ENCODE results near the gene STX8. TPM values are rescaled to one million over a fixed set of nuclear protein-coding genes. Genes with fewer than 3 reads are reported as not detected.
A peak's percentile ranks its signal among the peaks of the same experiment; 100 is the strongest.

Gene STX8
- total and polyA plus RNA-seq, 7 donors, result 40.4 to 104 (median 72.6) TPM

DNA sequence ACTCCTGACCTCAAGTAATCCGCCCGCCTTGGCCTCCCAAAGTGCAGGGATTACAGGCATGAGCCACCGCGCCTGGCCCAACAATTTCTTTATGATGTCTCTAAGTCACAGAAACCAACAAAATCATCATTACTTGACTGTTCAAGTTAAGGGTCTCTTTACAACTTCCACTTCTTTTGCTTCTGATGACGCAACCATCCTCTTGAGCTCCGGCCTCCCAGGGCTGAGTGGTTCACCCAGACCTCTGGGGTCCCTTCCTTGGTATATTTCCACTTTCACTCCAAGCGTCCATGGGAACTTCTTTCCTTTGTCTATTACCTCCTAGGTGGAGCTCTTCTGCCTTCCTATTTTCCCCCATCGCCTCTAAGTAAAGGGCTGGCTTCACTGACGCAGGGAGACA, 300.6 kb downstream of the STX8 start:
- 96 to 97% methylated on average over 9 of the region's 9 CpGs for WGBS, 2 donors
- Histone ChIP-seq H3K27me3 (no peaks in the 10 kb centered on the region), H3K4me1 (peaks cover 0 to 13% (median 8%) of the 10 kb centered on the region in 4 donors), H3K36me3 (no peaks in the 10 kb centered on the region), H3K9me3 (no peaks in the 10 kb centered on the region), H3K4me3 (no peak overlapping the region), H3K27ac (no peak overlapping the region)
- no peak for DNase-seq
- TF ChIP-seq, protein P1, sequence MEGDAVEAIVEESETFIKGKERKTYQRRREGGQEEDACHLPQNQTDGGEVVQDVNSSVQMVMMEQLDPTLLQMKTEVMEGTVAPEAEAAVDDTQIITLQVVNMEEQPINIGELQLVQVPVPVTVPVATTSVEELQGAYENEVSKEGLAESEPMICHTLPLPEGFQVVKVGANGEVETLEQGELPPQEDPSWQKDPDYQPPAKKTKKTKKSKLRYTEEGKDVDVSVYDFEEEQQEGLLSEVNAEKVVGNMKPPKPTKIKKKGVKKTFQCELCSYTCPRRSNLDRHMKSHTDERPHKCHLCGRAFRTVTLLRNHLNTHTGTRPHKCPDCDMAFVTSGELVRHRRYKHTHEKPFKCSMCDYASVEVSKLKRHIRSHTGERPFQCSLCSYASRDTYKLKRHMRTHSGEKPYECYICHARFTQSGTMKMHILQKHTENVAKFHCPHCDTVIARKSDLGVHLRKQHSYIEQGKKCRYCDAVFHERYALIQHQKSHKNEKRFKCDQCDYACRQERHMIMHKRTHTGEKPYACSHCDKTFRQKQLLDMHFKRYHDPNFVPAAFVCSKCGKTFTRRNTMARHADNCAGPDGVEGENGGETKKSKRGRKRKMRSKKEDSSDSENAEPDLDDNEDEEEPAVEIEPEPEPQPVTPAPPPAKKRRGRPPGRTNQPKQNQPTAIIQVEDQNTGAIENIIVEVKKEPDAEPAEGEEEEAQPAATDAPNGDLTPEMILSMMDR (IDR thresholded peaks at IDR 0.05), result no peak
- TF ChIP-seq EP300 (IDR thresholded peaks at IDR 0.05), result no peak
- TF ChIP-seq POLR2AphosphoS5 (IDR thresholded peaks at IDR 0.05), result no peak
- TF ChIP-seq POLR2A (IDR thresholded peaks at IDR 0.05), result no peak
- intact Hi-C loops (cut with DNase I), result no loop called here

DNA sequence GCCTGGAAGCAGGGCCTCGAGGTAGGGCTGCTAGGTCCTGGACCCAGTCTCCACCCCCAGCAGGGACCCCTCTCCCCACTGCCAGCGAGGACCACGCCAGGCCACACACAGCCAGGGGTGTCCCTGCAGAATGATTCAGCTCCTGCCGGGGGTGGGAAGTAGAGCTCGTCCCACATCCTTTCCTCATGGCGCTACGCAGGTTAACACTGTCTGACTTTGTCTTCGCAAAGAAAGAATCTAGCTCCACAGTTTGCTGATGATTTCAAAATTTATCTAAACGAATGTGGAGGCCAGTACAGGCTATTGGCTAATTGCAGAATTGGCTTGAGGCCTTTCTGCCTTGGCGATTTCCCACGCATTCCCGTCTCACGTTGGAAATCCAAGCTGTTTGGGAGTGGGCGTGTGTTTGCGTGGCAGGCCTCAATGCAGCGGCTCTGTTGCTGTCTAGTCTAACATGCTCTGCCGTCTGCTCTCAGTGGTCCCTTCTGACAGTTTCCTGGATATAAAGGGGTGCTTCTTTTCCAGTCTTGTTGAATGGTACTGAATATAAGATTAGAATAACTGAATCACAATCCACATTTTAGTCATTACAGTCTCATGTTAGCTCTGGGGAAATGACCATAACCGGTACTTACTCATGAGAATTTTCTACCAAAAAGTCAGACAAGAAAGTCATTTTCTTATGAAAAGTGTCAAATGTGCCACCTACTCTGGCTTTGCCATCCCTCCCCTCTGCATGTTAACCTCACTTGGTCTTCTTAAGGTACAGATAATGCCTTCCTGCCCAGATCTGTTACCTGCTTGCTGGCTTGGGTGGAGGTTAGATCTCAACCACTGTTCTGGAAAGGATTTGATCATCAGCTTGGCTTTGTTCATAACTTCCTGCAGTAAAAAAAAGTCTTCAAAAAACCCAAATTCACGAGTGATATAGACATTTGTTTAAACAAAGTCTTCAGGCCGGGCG, 301.9 kb downstream of the STX8 start:
- peak; percentile 77 for DNase-seq
- Histone ChIP-seq H3K36me3 (no peaks in the 10 kb centered on the region), H3K27ac (peak overlapping the region; percentile 2 to 54 (median 30)), H3K27me3 (no peaks in the 10 kb centered on the region), H3K4me3 (peak overlapping the region in 1 of 4 donors; percentile 3), H3K9me3 (no peaks in the 10 kb centered on the region), H3K4me1 (peaks cover 0 to 13% (median 8%) of the 10 kb centered on the region in 4 donors)
- 73 to 82% methylated on average over 21 of the region's 21 CpGs for WGBS, 2 donors
- intact Hi-C loops (cut with DNase I), result no loop called here
- TF ChIP-seq, protein P1 (IDR thresholded peaks at IDR 0.05), result no peak
- TF ChIP-seq POLR2AphosphoS5 (IDR thresholded peaks at IDR 0.05) (no peak), EP300 (IDR thresholded peaks at IDR 0.05) (no peak), POLR2A (IDR thresholded peaks at IDR 0.05) (no peak)

DNA sequence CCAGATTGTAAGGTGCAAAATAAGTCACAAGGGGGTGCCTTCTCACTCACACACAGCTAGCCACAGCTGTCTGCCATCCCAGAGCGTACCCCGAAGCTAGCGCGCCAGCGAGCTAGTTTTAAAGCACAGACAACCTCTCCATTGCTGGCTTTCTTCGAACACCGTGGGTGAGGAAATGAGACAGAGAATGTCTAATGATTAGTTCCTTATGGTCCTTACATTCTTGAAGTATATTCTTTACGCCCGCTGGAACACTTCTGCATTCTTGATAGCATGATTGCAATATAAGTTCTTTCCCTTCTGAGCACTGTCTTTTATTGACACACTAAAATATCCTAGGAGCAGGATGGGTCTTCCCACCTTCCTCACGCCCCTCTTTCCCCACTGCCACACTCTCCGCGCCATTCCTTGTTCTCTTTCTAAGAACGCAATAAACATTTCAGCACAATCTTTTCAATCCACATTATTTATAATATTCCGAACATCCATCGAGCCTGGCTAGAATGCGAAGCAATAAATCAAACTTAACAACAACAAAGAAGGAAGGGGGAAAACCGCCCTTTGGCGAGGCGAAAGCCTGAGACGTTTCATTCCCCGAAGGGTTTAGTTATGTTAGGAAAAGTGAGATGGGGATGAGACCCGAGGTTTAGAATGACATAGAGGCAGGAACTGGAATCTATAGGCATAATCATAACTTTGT, 303.0 kb downstream of the STX8 start:
- 78 to 87% methylated on average over 22 of the region's 22 CpGs for WGBS, 2 donors
- H3K27me3 ChIP-seq, result no peaks in the 10 kb centered on the region
- H3K4me3 ChIP-seq, result peak overlapping the region in 1 of 4 donors; percentile 3
- H3K9me3 ChIP-seq, result no peaks in the 10 kb centered on the region
- no peak for TF ChIP-seq POLR2A (IDR thresholded peaks at IDR 0.05)
- TF ChIP-seq, protein P1 (IDR thresholded peaks at IDR 0.05), result no peak
- TF ChIP-seq EP300 (IDR thresholded peaks at IDR 0.05), result no peak
- no peak for TF ChIP-seq POLR2AphosphoS5 (IDR thresholded peaks at IDR 0.05)
- no peak for DNase-seq
- H3K36me3 ChIP-seq, result no peaks in the 10 kb centered on the region
- H3K4me1 ChIP-seq, result peaks cover 0 to 13% (median 8%) of the 10 kb centered on the region in 4 donors
- intact Hi-C loops (cut with DNase I), result no loop called here
- peak overlapping the region; percentile 13 to 54 (median 43) for H3K27ac ChIP-seq

DNA sequence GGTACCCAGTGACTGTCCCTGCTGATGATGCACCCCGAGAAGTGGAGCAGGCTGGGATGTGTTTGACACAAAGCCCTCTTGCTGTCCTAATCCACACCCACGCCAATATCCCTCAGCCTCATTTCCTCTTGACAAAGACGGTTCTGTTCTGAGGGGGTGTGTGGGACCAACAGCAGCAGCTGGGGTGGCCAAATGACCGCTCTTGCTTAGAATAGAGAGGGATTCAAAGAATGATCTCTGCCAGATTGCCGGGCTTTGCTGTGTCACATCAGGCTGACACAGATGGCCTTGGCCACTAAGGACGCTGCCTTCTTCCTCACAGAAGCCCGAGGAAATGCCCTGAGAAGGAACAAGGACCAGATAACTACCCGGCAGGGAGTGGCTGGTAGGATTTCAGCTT, 303.6 kb downstream of the STX8 start:
- Histone ChIP-seq H3K4me3 (no peak overlapping the region), H3K4me1 (peaks cover 0 to 13% (median 8%) of the 10 kb centered on the region in 4 donors), H3K9me3 (no peaks in the 10 kb centered on the region), H3K27ac (peak overlapping the region; percentile 13 to 54 (median 43)), H3K27me3 (no peaks in the 10 kb centered on the region), H3K36me3 (no peaks in the 10 kb centered on the region)
- WGBS, 2 donors, result 83 to 85% methylated on average over 8 of the region's 8 CpGs
- intact Hi-C loops (cut with DNase I), result no loop called here
- no peak for TF ChIP-seq POLR2AphosphoS5 (IDR thresholded peaks at IDR 0.05)
- TF ChIP-seq EP300 (IDR thresholded peaks at IDR 0.05), result no peak
- no peak for TF ChIP-seq POLR2A (IDR thresholded peaks at IDR 0.05)
- TF ChIP-seq, protein P1 (IDR thresholded peaks at IDR 0.05), result no peak
- DNase-seq, result no peak
